Activated CD8-positive, alpha-beta T cell treated with anti-CD3 and anti-CD28 coated beads for 36 hours (primary cell): ENCODE data around the gene OSBPL10. TPM values are rescaled to one million over a fixed set of nuclear protein-coding genes. Genes with fewer than 3 reads are reported as not detected.

Experiments
- ATAC-seq: fragments of 200-7000 bp; cut with Tn5 transposase; one replicate; pipeline ENCODE4 v1.10.0; 2021; ENCODE audit warnings: mild to moderate bottlenecking, moderate library complexity
- CTCF ChIA-PET: fragments of 350-600 bp; sonication (Branson Sonifier 250); formaldehyde crosslinking; loops from one replicate; lab custom pipeline; 2021; ENCODE audit warnings: antibody characterized with exemption; lab: Charles Lee
- POLR2A ChIA-PET: fragments of 350-600 bp; sonication (Branson Sonifier 250); formaldehyde crosslinking; loops from one replicate; lab custom pipeline; 2021; ENCODE audit warnings: antibody characterized with exemption; lab: Charles Lee
- DNase-seq: peaks from one replicate; pipeline ENCODE4 v3.0.0-alpha.2; 2020
- H3K27ac Mint-ChIP-seq: one replicate; pipeline ENCODE4 v1.8.0; 2021; ENCODE audit warnings: mild to moderate bottlenecking, mixed read lengths
- H3K27me3 Mint-ChIP-seq: one replicate; pipeline ENCODE4 v1.8.0; 2021; ENCODE audit warnings: mixed read lengths
- H3K36me3 Mint-ChIP-seq: one replicate; pipeline ENCODE4 v1.8.0; 2021; ENCODE audit warnings: low read depth, mixed read lengths
- H3K4me1 Mint-ChIP-seq: one replicate; pipeline ENCODE4 v1.8.0; 2021; ENCODE audit warnings: low read depth, mixed read lengths
- H3K4me3 Mint-ChIP-seq: one replicate; pipeline ENCODE4 v1.8.0; 2021; ENCODE audit warnings: mild to moderate bottlenecking, moderate library complexity, mixed read lengths
- H3K9me3 Mint-ChIP-seq: one replicate; pipeline ENCODE4 v1.8.0; 2021; ENCODE audit warnings: mixed read lengths
- intact Hi-C: fragments of 100-400 bp; cut with micrococcal nuclease; formaldehyde crosslinking; loops from one replicate; pipeline ENCODE4 v1.10.0; 2022
- total RNA-seq, 2 experiments: library from RNA; stranded (reverse); gene quantifications; one replicate each; pipeline ENCODE4 v1.2.3, GENCODE V29; 2021
- TF ChIP-seq, protein P1 (sequence below): fragments of 200-600 bp; IDR thresholded peaks from one replicate; pipeline ENCODE4 v1.8.0; 2022; ENCODE audit warnings: antibody characterized with exemption, mild to moderate bottlenecking

OSBPL10 gene
- total RNA-seq, 2 experiments from 2014 or later: 1.9 to 2.1 TPM

DNA sequence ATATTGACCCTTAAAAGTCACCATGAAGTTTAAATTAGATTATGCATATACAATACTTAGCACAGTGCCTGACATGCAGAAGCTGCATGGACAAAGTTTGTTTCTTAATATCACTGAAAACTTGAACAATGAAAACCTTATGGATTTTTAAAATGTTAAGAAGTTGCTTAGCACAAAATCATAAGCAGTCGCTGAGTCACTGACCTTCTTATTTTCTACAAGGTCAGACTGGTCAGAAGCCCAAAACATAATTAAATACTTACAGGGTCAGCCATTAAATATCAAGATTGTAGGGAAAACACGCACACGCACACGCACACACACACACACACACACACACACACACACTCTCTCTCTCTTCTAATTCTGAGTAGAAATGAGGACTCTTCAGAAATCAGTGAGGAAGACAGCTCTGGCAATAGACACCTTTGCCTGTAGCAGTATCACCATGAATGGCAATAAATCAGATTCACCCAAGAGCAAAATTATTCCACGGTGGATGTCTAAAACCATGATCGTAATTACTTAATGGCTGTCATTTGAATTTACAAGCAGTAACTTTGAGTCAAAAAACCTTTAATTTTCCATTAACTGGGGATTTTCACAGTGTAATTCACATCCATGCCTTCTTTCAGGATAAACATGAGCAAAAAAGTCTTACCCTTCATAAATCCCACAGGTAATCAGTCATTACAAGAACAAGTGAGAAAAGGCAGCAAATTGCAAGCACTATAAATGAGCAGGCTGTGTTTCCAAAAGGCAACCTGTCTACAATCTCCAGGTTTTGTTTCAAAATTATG is 147.5 kb downstream of the OSBPL10 start:
- DNase-seq: no peak
- Mint-ChIP-seq H3K36me3 (no peaks in the 10 kb centered on the region), H3K4me3 (no peak overlapping the region), H3K27me3 (no peaks in the 10 kb centered on the region), H3K4me1 (peaks cover 8% of the 10 kb centered on the region), H3K27ac (no peak overlapping the region), H3K9me3 (no peaks in the 10 kb centered on the region)
- intact Hi-C loops: no loop called here
- POLR2A ChIA-PET: interaction anchor here (0.5 kb wide), 1 partner anchor 22 kb away, joined by 3 read pairs; no protein-coding TSS in a partner anchor
- TF ChIP-seq, protein P1, sequence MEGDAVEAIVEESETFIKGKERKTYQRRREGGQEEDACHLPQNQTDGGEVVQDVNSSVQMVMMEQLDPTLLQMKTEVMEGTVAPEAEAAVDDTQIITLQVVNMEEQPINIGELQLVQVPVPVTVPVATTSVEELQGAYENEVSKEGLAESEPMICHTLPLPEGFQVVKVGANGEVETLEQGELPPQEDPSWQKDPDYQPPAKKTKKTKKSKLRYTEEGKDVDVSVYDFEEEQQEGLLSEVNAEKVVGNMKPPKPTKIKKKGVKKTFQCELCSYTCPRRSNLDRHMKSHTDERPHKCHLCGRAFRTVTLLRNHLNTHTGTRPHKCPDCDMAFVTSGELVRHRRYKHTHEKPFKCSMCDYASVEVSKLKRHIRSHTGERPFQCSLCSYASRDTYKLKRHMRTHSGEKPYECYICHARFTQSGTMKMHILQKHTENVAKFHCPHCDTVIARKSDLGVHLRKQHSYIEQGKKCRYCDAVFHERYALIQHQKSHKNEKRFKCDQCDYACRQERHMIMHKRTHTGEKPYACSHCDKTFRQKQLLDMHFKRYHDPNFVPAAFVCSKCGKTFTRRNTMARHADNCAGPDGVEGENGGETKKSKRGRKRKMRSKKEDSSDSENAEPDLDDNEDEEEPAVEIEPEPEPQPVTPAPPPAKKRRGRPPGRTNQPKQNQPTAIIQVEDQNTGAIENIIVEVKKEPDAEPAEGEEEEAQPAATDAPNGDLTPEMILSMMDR: no peak
- CTCF ChIA-PET: no interaction called here
- ATAC-seq: no peak

DNA sequence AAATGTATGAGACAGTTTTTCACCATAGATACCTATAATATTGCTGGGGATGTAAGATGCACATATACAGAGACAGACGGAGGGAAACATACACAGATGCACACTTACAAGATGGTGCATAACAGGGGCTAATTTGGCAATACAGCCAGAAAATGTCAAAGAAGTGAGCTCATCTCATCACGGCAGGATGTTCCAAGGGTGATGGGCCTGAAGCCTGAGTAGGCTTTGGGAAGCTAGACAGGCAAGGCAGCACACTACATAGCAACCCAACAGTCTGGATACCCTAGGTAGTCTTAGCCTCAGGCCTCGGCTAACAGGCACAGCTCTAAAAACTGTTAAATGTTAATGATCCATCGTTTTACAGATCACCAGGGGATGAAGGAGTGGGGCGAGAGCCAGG is 148.5 kb downstream of the OSBPL10 start:
- no peak for ATAC-seq
- ChIA-PET POLR2A (interaction anchor here (1.3 kb wide), 1 partner anchor 10 kb away, joined by 3 read pairs; no protein-coding TSS in a partner anchor), CTCF (no interaction called here)
- intact Hi-C loops: no loop called here
- no peak overlapping the region for H3K4me3 Mint-ChIP-seq
- H3K4me1 Mint-ChIP-seq: peaks cover 8% of the 10 kb centered on the region
- DNase-seq: no peak
- no peaks in the 10 kb centered on the region for H3K9me3 Mint-ChIP-seq
- no peaks in the 10 kb centered on the region for H3K36me3 Mint-ChIP-seq
- TF ChIP-seq, protein P1: no peak
- H3K27ac Mint-ChIP-seq: no peak overlapping the region
- H3K27me3 Mint-ChIP-seq: no peaks in the 10 kb centered on the region

DNA sequence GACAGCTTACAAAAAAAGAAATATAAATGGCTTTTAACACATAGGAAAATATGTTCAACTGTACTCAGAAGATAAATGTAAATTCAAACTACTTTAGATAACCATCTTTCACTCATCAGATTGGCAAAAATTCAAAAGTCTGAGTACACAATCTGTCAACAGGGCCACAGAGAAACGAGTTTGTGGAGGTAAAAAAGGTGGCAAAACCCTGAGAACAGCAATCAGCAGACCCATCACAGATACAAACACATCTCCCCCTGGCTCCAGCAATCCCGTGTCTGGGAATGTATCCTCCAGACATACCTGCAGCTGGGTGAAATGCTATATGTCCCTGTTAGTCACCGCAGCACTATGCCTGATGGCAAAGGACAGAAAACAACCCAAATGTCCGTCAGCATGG is 149.5 kb downstream of the OSBPL10 start:
- ATAC-seq: no peak
- TF ChIP-seq, protein P1: no peak
- no peaks in the 10 kb centered on the region for H3K36me3 Mint-ChIP-seq
- H3K4me1 Mint-ChIP-seq: peaks cover 8% of the 10 kb centered on the region
- no peak for DNase-seq
- ChIA-PET POLR2A (interaction anchor here (0.6 to 0.7 kb wide), 2 partner anchors 22 to 271 kb away, joined by 3 read pairs; no protein-coding TSS in a partner anchor), CTCF (no interaction called here)
- H3K27ac Mint-ChIP-seq: no peak overlapping the region
- no peaks in the 10 kb centered on the region for H3K27me3 Mint-ChIP-seq
- intact Hi-C loops: no loop called here
- no peaks in the 10 kb centered on the region for H3K9me3 Mint-ChIP-seq
- no peak overlapping the region for H3K4me3 Mint-ChIP-seq

DNA sequence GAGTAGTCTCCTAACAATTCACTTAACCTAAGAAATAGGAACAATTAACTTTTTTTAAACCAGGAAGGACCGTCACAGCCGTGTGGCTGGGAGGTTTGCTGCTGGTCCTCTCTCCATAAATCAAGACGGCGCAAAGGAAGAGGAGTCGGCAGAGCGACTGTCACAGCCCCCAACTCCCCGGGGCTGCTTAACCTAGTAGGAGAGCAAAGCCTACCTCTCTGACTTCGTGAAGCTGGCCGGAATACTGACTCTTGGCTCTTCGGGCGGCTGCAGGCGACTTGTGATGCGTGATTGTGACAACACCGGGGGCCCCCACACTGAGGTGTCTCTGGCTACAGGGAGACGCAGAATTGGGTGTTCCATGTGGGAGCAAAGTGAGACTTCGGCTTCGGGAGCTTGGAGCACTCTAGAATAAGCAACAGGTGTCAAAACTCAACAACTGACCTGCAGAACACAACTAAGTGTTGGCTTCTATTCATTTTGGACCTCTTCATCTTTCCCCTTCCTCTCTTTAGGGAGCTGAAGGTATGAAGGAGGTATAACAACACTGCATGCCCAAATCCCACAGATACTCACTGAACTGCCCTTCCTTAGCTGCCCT is 151.1 kb downstream of the OSBPL10 start:
- TF ChIP-seq, protein P1: no peak
- DNase-seq (no peak), ATAC-seq (no peak)
- no peak overlapping the region for H3K4me3 Mint-ChIP-seq
- H3K27me3 Mint-ChIP-seq: no peaks in the 10 kb centered on the region
- CTCF ChIA-PET: no interaction called here
- POLR2A ChIA-PET: no interaction called here
- H3K27ac Mint-ChIP-seq: no peak overlapping the region
- H3K36me3 Mint-ChIP-seq: no peaks in the 10 kb centered on the region
- H3K4me1 Mint-ChIP-seq: peaks cover 8% of the 10 kb centered on the region
- intact Hi-C loops: no loop called here
- H3K9me3 Mint-ChIP-seq: no peaks in the 10 kb centered on the region

DNA sequence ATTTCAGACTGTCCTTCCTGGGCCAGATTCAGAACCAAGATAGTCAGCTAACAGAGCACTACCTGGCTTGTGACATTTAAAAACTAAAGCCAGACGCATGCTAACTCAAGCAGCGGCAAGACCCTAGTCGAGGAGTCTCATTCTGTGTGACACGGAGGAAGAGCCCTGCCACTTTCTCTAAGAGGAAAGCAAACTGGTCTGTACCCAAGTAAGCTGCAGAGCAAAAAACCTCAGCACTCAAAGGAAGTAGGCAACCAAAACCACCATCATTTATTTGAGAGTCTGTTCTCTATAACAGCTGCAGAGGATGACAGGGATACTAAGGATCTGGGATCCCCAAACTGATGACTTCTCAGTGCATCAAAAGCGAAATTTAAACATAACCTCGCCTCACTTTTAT is 152.1 kb downstream of the OSBPL10 start:
- ATAC-seq (no peak), DNase-seq (no peak)
- no peaks in the 10 kb centered on the region for H3K36me3 Mint-ChIP-seq
- intact Hi-C loops: no loop called here
- ChIA-PET POLR2A (no interaction called here), CTCF (no interaction called here)
- TF ChIP-seq, protein P1: no peak
- H3K9me3 Mint-ChIP-seq: no peaks in the 10 kb centered on the region
- no peak overlapping the region for H3K27ac Mint-ChIP-seq
- peaks cover 8% of the 10 kb centered on the region for H3K4me1 Mint-ChIP-seq
- H3K4me3 Mint-ChIP-seq: no peak overlapping the region
- no peaks in the 10 kb centered on the region for H3K27me3 Mint-ChIP-seq
